A549 (cell line): ENCODE measurements around the gene CCL4.

Source experiments
- CBX2 ChIP-seq: fragments of 200-600 bp; sonication (generic); IDR thresholded peaks from 2 replicates; pipeline ENCODE4 v1.6.1; 2016; ENCODE audit warnings: low read depth, mild to moderate bottlenecking, borderline replicate concordance
- CHD4 ChIP-seq: fragments of 200-600 bp; sonication (generic); IDR thresholded peaks from 2 replicates; pipeline ENCODE4 v1.6.1; 2016; ENCODE audit warnings: antibody characterized with exemption, mild to moderate bottlenecking, borderline replicate concordance
- CTCF ChIP-seq: fragments of >200 bp; sonication (Bioruptor Twin); formaldehyde crosslinking; IDR thresholded peaks from 3 replicates; pipeline ENCODE4 v1.5.1; 2016
- HDAC2 ChIP-seq: fragments of 200-600 bp; sonication (generic); IDR thresholded peaks from 2 replicates; pipeline ENCODE4 v1.6.1; 2016
- POLR2A ChIP-seq: IDR thresholded peaks from 2 replicates; pipeline ENCODE4 v1.6.1; 2012; ENCODE audit warnings: mild to moderate bottlenecking, low read length
- POLR2AphosphoS2 ChIP-seq: conservative IDR thresholded peaks from 2 replicates; pipeline ENCODE4 v1.6.1; 2012; ENCODE audit warnings: low read length, improper control_type of control experiment, inconsistent platforms
- REST ChIP-seq: fragments of 200-600 bp; sonication (generic); IDR thresholded peaks from 2 replicates; pipeline ENCODE4 v1.6.1; 2016; ENCODE audit warnings: antibody characterized with exemption, mild to moderate bottlenecking, moderate library complexity
- RFX5 ChIP-seq: fragments of 450-650 bp; IDR thresholded peaks from 2 replicates; pipeline ENCODE4 v1.7.1; 2014; ENCODE audit warnings: antibody characterized with exemption, mild to moderate bottlenecking, moderate library complexity
- SMC3 ChIP-seq: fragments of >200 bp; sonication (Bioruptor Twin); formaldehyde crosslinking; IDR thresholded peaks from 3 replicates; pipeline ENCODE4 v1.6.1; 2018; ENCODE audit warnings: inconsistent platforms
- SREBF2 ChIP-seq: fragments of 450-650 bp; IDR thresholded peaks from 2 replicates; pipeline ENCODE4 v1.6.1; 2014; ENCODE audit warnings: mild to moderate bottlenecking, moderate library complexity
- TF ChIP-seq, protein P1 (sequence below): fragments of 450-650 bp; IDR thresholded peaks from 2 replicates; pipeline ENCODE4 v1.6.1; 2014; ENCODE audit warnings: antibody characterized with exemption

GRCh38 chr17:36127199-36127893 is 23.7 kb downstream of the CCL4 start:
- TF ChIP-seq RFX5 (no peak), SMC3 (no peak), POLR2A (no peak), CTCF (no peak), POLR2AphosphoS2 (no peak), CHD4 (no peak), CBX2 (no peak), HDAC2 (no peak), SREBF2 (no peak), REST (no peak)
- TF ChIP-seq, protein P1, sequence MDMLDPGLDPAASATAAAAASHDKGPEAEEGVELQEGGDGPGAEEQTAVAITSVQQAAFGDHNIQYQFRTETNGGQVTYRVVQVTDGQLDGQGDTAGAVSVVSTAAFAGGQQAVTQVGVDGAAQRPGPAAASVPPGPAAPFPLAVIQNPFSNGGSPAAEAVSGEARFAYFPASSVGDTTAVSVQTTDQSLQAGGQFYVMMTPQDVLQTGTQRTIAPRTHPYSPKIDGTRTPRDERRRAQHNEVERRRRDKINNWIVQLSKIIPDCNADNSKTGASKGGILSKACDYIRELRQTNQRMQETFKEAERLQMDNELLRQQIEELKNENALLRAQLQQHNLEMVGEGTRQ: no peak
